GM23338 (cell line): ENCODE data around the gene FAM131B. TPM values are rescaled to one million over a fixed set of nuclear protein-coding genes. Genes with fewer than 3 reads are reported as not detected.

Source experiments
- ATAC-seq: fragments of 200-7000 bp; cut with Tn5 transposase; 3 replicates; pipeline ENCODE4 v1.9.1; 2020
- DNase-seq: peaks from one replicate; pipeline ENCODE4 v3.0.0-alpha.2; 2015; ENCODE audit warnings: low spot score
- H2AFZ ChIP-seq: fragments of 200-600 bp; sonication (generic); 2 replicates; pipeline ENCODE4 v1.8.0; 2016; ENCODE audit warnings: antibody characterized with exemption, mild to moderate bottlenecking, moderate library complexity
- H3F3A ChIP-seq: fragments of 200-600 bp; sonication (generic); replicated peaks from 2 replicates; pipeline ENCODE4 v1.8.0; 2017; ENCODE audit warnings: antibody characterized with exemption, mixed run types, low read depth
- H3K27ac ChIP-seq: fragments of 200-600 bp; sonication (generic); 2 replicates; pipeline ENCODE4 v1.6.1; 2016; ENCODE audit warnings: low read depth
- H3K27me3 ChIP-seq: fragments of 200-600 bp; sonication (generic); 2 replicates; pipeline ENCODE4 v1.8.0; 2016; ENCODE audit warnings: mild to moderate bottlenecking, mixed run types, moderate library complexity; ENCODE audit not compliant: insufficient read depth
- H3K36me3 ChIP-seq: fragments of 200-600 bp; sonication (generic); 2 replicates; pipeline ENCODE4 v1.8.0; 2016; ENCODE audit warnings: mild to moderate bottlenecking; ENCODE audit not compliant: insufficient read depth
- H3K4me1 ChIP-seq: fragments of 200-600 bp; sonication (generic); 2 replicates; pipeline ENCODE4 v1.8.0; 2016; ENCODE audit warnings: mild to moderate bottlenecking, moderate library complexity; ENCODE audit not compliant: insufficient read depth
- H3K4me2 ChIP-seq: fragments of 200-600 bp; sonication (generic); 2 replicates; pipeline ENCODE4 v1.7.1; 2017; ENCODE audit warnings: mixed run types
- H3K4me3 ChIP-seq: fragments of 200-600 bp; sonication (generic); 2 replicates; pipeline ENCODE4 v1.6.1; 2016; ENCODE audit warnings: mixed run types
- H3K79me2 ChIP-seq: fragments of 200-600 bp; sonication (generic); replicated peaks from 2 replicates; pipeline ENCODE4 v1.8.0; 2017; ENCODE audit warnings: mild to moderate bottlenecking; ENCODE audit not compliant: insufficient read depth
- H3K9me2 ChIP-seq: fragments of 200-600 bp; sonication (generic); 2 replicates; pipeline ENCODE4 v1.8.0; 2017; ENCODE audit not compliant: insufficient read depth
- H4K20me1 ChIP-seq: fragments of 200-600 bp; sonication (generic); replicated peaks from 2 replicates; pipeline ENCODE4 v1.8.0; 2017; ENCODE audit warnings: mild to moderate bottlenecking; ENCODE audit not compliant: insufficient read depth
- H3K27ac Mint-ChIP-seq: 2 replicates; pipeline ENCODE4 v1.8.0; 2020; ENCODE audit warnings: inconsistent platforms, mild to moderate bottlenecking, moderate library complexity, mixed read lengths
- H3K27me3 Mint-ChIP-seq: 3 replicates; pipeline ENCODE4 v1.8.0; 2022; ENCODE audit warnings: low read depth, mild to moderate bottlenecking, moderate library complexity, mixed read lengths, inconsistent platforms; ENCODE audit not compliant: insufficient read depth, poor library complexity
- H3K36me3 Mint-ChIP-seq: 3 replicates; pipeline ENCODE4 v1.8.0; 2021; ENCODE audit warnings: low read depth, mild to moderate bottlenecking, inconsistent platforms, moderate library complexity, mixed read lengths
- H3K4me1 Mint-ChIP-seq: 3 replicates; pipeline ENCODE4 v1.8.0; 2020; ENCODE audit warnings: mild to moderate bottlenecking, inconsistent platforms, mixed read lengths
- H3K4me3 Mint-ChIP-seq: 3 replicates; pipeline ENCODE4 v1.8.0; 2021; ENCODE audit warnings: moderate library complexity, mild to moderate bottlenecking, inconsistent platforms, mixed read lengths
- H3K9me3 Mint-ChIP-seq: 3 replicates; pipeline ENCODE4 v1.8.0; 2020; ENCODE audit warnings: moderate library complexity, mild to moderate bottlenecking, inconsistent platforms, mixed read lengths
- CREB1 ChIP-seq: fragments of 250-450 bp; sonication (Bioruptor Pico); IDR thresholded peaks from 2 replicates; pipeline ENCODE4 v1.5.0; 2020; ENCODE audit warnings: low read depth, mild to moderate bottlenecking, moderate library complexity
- ETS1 ChIP-seq: IDR thresholded peaks from 2 replicates; pipeline ENCODE4 v1.6.1; 2016; ENCODE audit warnings: antibody characterized with exemption
- EZH2 ChIP-seq: fragments of 200-600 bp; sonication (generic); IDR thresholded peaks from one replicate; pipeline ENCODE4 v1.8.0; 2017; ENCODE audit warnings: antibody characterized with exemption, mild to moderate bottlenecking, low read depth; ENCODE audit not compliant: unreplicated experiment
- JUNB ChIP-seq: IDR thresholded peaks from one replicate; pipeline ENCODE4 v1.6.1; 2016; ENCODE audit warnings: antibody characterized with exemption; ENCODE audit not compliant: unreplicated experiment
- ZNF114 ChIP-seq: fragments of 250-450 bp; sonication (Bioruptor Pico); IDR thresholded peaks from 2 replicates; pipeline ENCODE4 v1.5.0; 2020; ENCODE audit warnings: mild to moderate bottlenecking, moderate library complexity
- ZNF331 ChIP-seq: fragments of 250-450 bp; sonication (Bioruptor Pico); IDR thresholded peaks from 2 replicates; pipeline ENCODE4 v1.5.0; 2020; ENCODE audit warnings: low read depth, mild to moderate bottlenecking, moderate library complexity
- ZNF462 ChIP-seq: fragments of 250-450 bp; sonication (Bioruptor Pico); IDR thresholded peaks from 2 replicates; pipeline ENCODE4 v1.5.0; 2020; ENCODE audit warnings: mild to moderate bottlenecking, moderate library complexity
- polyA plus RNA-seq: library from polyadenylated mRNA; unstranded; fragments of >200 nt; fragmentation: Nextera tagmentation; extraction: Ambion mirVana; gene quantifications from 2 replicates; pipeline ENCODE4 v1.2.1, GENCODE V29; 2016
- total RNA-seq: library from RNA; depleted of rRNA; stranded (reverse); fragments of >200 nt; shearing (Covaris generic); gene quantifications from 2 replicates; pipeline ENCODE4 v1.2.3, GENCODE V29; 2014
- TF ChIP-seq, protein P1 (sequence below), 2 experiments: fragments of 200-600 bp in 1 of 2; sonication (generic) in 1 of 2; conservative IDR thresholded peaks; 2 replicates each; pipeline versions ENCODE4 v1.5.1 to v1.6.1; 2016 to 2017; ENCODE audit warnings: antibody characterized with exemption in 2 of 2, low read depth in 2 of 2, mild to moderate bottlenecking in 2 of 2, moderate library complexity in 1 of 2

Gene FAM131B
- total and polyA plus RNA-seq, 2 experiments from 2014 or later = 4.7 to 30.2 TPM

- H3K27me3 ChIP-seq = no peaks in the 10 kb centered on the region
- peaks cover 51% of the 10 kb centered on the region for H3K4me1 ChIP-seq
- ATAC-seq = no peak
- peaks cover 6% of the 10 kb centered on the region for H3F3A ChIP-seq
- 0 out of 2 replicates have a peak overlapping the region, but pooled peaks have one; percentile 39 for H3K4me2 ChIP-seq
- no peaks in the 10 kb centered on the region for H3K36me3 ChIP-seq
- H3K4me3 ChIP-seq = no peak overlapping the region
- H3K27ac ChIP-seq = no peak overlapping the region
- Mint-ChIP-seq H3K4me3 (no peak overlapping the region), H3K27ac (no peak overlapping the region), H3K9me3 (no peaks in the 10 kb centered on the region; the same call in 2 of the 3 replicates), H3K27me3 (peaks cover 7% of the 10 kb centered on the region), H3K4me1 (peaks cover 55% of the 10 kb centered on the region), H3K36me3 (no peaks in the 10 kb centered on the region)
- no peak for DNase-seq
- no peak for TF ChIP-seq JUNB
- TF ChIP-seq, protein P1, sequence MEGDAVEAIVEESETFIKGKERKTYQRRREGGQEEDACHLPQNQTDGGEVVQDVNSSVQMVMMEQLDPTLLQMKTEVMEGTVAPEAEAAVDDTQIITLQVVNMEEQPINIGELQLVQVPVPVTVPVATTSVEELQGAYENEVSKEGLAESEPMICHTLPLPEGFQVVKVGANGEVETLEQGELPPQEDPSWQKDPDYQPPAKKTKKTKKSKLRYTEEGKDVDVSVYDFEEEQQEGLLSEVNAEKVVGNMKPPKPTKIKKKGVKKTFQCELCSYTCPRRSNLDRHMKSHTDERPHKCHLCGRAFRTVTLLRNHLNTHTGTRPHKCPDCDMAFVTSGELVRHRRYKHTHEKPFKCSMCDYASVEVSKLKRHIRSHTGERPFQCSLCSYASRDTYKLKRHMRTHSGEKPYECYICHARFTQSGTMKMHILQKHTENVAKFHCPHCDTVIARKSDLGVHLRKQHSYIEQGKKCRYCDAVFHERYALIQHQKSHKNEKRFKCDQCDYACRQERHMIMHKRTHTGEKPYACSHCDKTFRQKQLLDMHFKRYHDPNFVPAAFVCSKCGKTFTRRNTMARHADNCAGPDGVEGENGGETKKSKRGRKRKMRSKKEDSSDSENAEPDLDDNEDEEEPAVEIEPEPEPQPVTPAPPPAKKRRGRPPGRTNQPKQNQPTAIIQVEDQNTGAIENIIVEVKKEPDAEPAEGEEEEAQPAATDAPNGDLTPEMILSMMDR (conservative IDR thresholded peaks at IDR 0.05; ENCODE audit: low read depth in 2 of 2) = peak in 1 of 2 experiments; percentile 49; a peak in 3 of 4 replicates
- no peaks in the 10 kb centered on the region for H4K20me1 ChIP-seq
- H2AFZ ChIP-seq = peak overlapping the region; percentile 19; the same call in 1 of the 2 replicates
- H3K79me2 ChIP-seq = no peaks in the 10 kb centered on the region
- peaks cover 6% of the 10 kb centered on the region; the same call in 1 of the 2 replicates for H3K9me2 ChIP-seq
Measured at GRCh38 chr7:143372070-143372469, 9.6 kb upstream of the FAM131B start.

DNA sequence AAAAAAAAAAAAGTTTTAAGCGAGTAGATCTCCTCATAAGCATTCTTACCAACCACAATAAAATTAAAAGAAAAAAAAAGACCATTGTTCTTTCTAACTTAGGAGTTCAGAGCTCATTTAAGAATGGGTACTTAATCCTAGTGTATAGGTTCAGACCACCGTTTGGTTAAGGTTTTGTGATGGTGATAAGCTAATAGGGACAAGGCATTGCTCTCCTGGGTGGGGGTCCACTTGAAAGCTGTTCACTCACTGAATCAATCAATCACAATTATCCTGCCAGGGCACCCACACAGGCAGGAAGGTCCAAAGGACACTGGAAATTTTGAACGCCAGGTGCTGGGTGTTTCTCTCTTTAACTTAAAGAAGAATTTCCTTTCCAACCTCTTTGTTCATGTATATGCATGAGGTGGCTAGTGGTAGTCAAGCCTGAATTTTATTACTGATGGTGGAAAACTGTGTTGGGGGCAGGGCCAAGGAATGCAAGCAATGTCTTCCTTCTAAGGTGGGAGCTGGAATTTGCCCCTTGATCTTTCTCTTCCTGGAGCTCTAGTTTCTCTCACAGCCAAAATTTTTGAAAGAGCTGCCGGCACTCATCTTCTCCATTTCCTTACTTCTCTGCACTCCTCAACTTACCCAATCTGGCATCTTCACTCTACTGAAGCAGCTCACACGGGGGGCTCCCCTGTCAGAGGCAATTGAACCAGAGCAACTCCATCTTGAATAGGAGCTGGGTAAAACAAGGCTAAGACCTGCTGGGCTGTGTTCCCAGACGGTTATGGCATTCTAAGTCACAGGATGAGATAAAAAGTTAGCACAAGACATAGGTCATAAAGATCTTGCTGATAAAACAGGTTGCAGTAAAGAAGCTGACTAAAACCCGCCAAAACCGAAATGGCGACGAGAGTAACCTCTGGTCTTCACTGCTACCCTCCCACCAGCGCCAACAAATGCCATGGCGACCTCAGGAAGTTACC, 7.5 kb upstream of the FAM131B start:
- H3K4me3 Mint-ChIP-seq = peak overlapping the region; percentile 31; the same call in 2 of the 3 replicates
- DNase-seq = peak; percentile 92
- TF ChIP-seq ZNF331 (CRISPR knock-in tag) (0 out of 2 replicates have a peak, but pooled peaks have one; percentile 30), ZNF114 (CRISPR knock-in tag) (peak; percentile 69; the same call in 1 of the 2 replicates), CREB1 (CRISPR knock-in tag) (0 out of 2 replicates have a peak, but pooled peaks have one; percentile 17), EZH2 (no peak), JUNB (no peak), ETS1 (no peak), ZNF462 (CRISPR knock-in tag) (peak; percentile 75; the same call in 1 of the 2 replicates)

More for the DNA sequence above, 7.5 kb upstream of the FAM131B start:
- Mint-ChIP-seq H3K9me3 (no peaks in the 10 kb centered on the region; the same call in 2 of the 3 replicates), H3K4me1 (peaks cover 49% of the 10 kb centered on the region), H3K27ac (peak overlapping the region; percentile 77), H3K36me3 (no peaks in the 10 kb centered on the region), H3K27me3 (peaks cover 7% of the 10 kb centered on the region)
- H3F3A ChIP-seq = peaks cover 6% of the 10 kb centered on the region
- peak; percentile 65 for ATAC-seq
- H2AFZ ChIP-seq = no peak overlapping the region
- H3K4me2 ChIP-seq = peak overlapping the region; percentile 67
- peaks cover 6% of the 10 kb centered on the region; the same call in 1 of the 2 replicates for H3K9me2 ChIP-seq
- H4K20me1 ChIP-seq = no peaks in the 10 kb centered on the region
- H3K4me3 ChIP-seq = peak overlapping the region; percentile 34
- peaks cover 51% of the 10 kb centered on the region for H3K4me1 ChIP-seq
- H3K27me3 ChIP-seq = 0 out of 2 replicates have a peak, but pooled peaks cover under 1% of the 10 kb centered on the region
- H3K36me3 ChIP-seq = no peaks in the 10 kb centered on the region
- peak overlapping the region; percentile 96 for H3K27ac ChIP-seq
- no peaks in the 10 kb centered on the region for H3K79me2 ChIP-seq
